Activated naive CD8-positive, alpha-beta T cell treated with anti-CD3 and anti-CD28 coated beads, Interleukin-2, amount 50 U/mL, for 16 hours (primary cell): ENCODE data around the gene LRPAP1.

Experiments used
- DNase-seq: peaks from one replicate; pipeline ENCODE4 v3.0.0-alpha.2; 2020; ENCODE audit warnings: low read depth, low spot score

LRPAP1 gene

GRCh38 chr4:3486541-3487540 lies 45.4 kb downstream of the LRPAP1 start:
- DNase-seq = no peak

GRCh38 chr4:3485886-3486540 lies 46.2 kb downstream of the LRPAP1 start:
- DNase-seq = no peak

GRCh38 chr4:3485011-3485791 lies 47.0 kb downstream of the LRPAP1 start:
- no peak for DNase-seq

DNA sequence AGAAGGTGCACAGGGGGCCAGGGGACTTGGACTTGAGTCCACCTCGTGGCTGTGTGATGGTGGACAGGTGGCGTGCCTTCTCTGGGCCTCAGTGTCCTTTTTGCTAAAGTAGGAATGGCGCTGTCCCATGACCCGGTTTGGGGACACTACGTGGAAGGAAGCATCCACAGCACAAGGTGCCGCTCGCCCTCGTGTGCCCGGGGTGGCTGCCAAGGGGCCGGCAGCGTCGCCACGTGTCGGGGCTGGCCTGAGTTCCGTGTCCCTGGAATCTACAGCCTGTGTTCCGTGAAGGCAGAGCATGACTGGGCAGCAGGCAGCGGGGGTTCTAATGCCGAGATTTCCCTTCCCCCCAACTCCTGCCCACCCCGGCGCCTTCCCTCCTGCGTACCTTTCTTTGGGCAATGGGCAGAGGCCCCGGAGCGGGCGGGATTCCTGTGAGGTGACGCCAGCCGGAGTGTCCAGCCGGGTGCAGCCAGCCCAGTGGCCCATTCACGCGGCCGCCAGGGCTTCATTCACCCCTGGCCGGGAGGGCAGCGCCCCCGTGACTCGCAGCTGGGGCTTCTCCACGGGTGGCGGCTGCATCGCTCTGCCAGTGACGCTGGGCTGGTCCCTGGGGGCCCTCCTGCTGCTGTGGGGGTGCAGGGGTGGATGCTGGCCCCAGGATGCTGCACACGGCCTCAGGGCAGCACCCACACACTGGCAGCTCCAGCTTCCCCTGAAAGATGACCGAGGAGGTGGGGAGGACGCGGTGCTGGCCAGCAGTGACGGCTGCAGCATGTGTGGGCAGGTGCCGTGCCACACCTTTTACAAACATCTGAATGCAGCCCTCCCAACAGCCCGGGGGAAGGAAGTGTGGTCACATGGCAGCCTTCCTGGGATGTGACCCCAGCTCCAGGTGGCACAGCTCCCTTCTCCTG lies 47.9 kb downstream of the LRPAP1 start:
- no peak for DNase-seq

- DNase-seq = no peak
These were observed 48.7 kb downstream of the LRPAP1 start for GRCh38 chr4:3483471-3483921.

DNA sequence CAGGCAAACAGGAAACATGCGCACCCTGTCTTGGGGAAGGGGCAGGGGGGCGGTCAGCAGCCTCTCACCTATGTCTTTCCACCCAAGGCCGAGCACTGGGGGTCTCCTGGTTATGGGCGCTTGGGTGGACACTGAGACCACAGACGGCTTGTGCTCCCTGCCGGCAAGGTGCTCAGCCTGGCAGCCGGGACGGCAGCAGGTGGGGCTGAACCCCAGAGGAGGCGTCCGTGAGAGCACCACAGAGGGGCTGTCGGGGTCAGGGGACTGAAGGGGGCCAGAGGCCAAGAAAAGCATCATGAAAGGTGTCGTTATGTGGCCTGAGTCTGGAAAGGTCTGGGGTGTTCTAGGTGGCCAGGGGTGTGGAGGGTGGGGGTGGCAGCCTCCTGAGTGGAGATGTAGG lies 49.5 kb downstream of the LRPAP1 start:
- no peak for DNase-seq

GRCh38 chr4:3481783-3482393 lies 50.3 kb downstream of the LRPAP1 start:
- no peak for DNase-seq

DNA sequence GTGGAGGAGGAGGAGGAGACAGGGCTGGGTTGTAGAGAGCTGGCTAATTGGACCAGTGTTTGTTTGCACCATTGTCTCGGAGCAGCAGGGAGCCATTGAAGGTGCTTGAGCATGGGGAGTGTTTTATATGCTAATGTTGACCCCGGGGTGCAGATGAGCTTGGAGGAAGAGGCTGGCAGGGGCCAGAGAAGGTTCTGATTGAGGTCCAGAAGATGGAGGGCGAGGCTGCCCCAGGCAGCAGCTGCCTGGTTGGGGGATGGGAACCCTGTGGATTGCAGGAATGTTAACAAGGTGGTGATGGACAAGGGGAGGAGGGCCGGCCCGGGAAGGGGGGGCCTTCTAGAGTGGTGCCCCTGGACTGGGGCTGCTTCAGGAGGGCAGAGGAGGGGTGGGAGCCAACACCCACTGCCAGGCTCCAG lies 51.1 kb downstream of the LRPAP1 start:
- DNase-seq = no peak

GRCh38 chr4:3480528-3481112 lies 51.6 kb downstream of the LRPAP1 start:
- DNase-seq = peak; percentile 58

GRCh38 chr4:3479358-3480101 lies 52.7 kb downstream of the LRPAP1 start:
- DNase-seq = no peak

DNA sequence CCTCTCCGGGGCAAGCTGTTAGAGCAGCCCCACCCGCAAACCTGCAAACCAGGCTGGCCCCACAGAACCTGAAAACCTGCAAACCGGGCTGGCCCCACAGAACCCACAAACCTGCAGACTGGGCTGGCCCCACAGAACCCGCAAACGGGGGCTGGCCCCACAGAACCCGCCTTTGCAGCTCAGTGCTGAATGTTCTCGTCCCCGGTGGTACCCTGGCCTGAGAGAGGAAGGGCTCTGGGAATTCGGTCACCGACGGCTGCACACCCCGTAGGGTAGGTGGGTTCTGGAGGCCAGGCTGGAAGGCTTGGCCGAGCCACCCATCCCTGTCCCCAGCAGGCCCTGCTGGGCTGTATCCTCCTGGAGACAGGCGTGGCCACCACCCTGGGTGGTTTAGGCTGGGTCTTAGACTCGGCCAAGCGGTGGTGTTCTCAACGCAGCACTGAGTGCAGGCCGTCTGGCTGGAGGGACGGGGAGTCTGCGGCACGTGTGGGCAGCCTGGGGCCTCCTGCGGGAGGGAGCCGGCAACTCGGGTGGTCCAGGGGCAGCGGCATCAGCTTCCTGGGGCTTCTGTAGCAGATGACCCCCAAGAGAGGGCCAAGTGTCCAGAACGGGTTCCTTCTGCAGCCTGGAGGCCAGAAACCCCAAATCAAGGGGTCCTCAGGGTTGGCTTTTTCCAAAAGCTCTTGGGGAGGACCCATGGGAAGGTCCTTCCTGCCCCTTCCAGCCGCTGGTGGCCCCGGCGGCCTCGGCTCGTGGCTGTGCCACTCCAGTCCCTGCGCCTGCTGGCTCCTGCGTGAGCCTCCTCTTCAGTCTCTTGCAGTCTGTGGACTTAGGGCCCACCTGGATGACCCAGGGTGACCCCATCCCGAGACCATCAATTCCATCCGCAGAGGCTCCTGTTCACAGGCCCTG lies 53.5 kb downstream of the LRPAP1 start:
- DNase-seq = no peak

DNA sequence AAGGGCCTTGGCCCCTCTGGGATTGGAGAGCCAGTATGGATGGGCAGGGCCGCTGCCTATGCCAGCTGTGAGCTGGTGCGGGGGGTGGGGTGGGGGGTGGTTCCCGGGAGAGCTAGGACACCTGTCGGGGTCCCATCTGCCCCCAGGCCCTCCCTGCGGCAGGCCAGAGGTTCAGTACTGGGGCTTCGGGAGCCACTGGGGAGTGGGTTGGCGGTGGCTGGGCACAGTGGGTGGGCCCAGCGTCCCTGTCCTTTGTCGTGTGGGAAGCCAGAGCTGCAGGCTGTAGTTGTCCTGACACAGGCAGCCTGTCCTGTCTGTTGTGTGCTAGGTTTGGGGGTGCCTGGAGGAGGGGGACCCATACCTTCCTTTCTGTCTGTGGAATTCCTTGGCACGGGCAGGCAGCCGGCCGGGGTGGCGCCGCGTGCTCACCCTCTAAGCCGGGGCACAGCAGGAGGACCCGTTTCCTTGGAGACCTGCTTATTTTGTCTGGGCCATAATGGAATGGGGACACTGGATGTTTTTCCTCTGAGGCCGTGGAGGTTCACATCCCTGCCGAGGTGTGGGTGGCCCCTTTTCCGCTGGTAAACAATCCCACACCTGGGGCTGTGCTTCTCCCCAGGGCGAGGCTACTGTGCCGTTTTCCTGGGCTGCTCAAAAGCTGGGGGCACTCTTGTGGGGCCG lies 54.3 kb downstream of the LRPAP1 start:
- no peak for DNase-seq

DNA sequence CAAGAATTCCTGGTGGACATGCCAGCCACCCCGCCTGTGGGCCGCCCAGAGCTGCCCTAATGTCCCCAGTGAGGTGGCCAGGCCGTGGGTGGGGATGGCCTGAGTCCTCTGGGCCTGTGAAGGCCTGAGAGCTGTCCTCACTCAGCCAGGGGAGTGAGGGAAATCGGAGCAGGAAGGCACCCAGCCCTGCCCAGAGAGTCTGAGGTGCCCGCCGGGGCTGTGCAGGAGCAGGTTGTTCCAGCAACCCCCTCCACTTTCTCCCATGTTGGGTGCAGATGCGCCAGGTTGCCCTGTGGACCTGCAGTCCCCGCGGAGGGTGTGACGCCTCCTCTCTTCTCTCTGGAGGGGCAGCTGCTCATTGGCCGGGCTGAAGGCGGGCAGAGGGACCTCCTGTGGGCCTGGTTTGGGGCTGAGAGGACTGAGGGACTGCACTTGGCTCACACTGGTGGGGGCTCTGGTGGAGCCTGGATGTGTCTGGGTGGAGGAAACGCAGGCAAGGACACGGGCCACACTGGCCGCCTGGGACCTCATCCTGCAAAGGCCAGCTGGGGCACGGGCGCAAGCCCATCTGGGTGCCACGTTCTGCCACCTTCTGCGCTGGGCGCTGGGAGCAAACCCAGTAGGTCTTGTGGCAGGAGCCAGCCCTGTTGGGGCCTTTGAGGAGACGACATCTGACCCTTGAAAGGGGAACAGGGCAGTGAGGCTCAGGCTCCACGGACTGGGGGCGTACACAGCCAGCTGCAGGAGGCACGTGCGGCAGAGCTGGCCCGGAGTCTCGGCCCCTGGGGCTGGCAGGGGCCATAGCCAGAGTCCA lies 55.1 kb downstream of the LRPAP1 start:
- DNase-seq = no peak

GRCh38 chr4:3476341-3476747 lies 55.9 kb downstream of the LRPAP1 start:
- no peak for DNase-seq

GRCh38 chr4:3475713-3476260 lies 56.4 kb downstream of the LRPAP1 start:
- DNase-seq = no peak

- DNase-seq = no peak
These were observed 57.0 kb downstream of the LRPAP1 start for GRCh38 chr4:3475041-3475712.
